Colon (tissue), 2 donors: ENCODE results near the gene TM6SF1.
"Not testable (repeated sequence)": the region's sequence is repeated elsewhere in the genome, so short reads cannot be mapped to it uniquely, and the experiment has no call there.

Experiments
- FAIRE-seq: peaks from 2 replicates; lab custom pipeline; 2012; peaks lifted over from hg19 to GRCh38; lab: Jason Lieb, UNC
- donor health status: control.
- donor health status: control.

TM6SF1 gene

GRCh38 chr15:83088876-83089275 is 18.6 kb upstream of the TM6SF1 start:
- FAIRE-seq: no peak

- no peak for FAIRE-seq
Measured at GRCh38 chr15:83090465-83090864, 17.0 kb upstream of the TM6SF1 start.

GRCh38 chr15:83091965-83092308 is 15.5 kb upstream of the TM6SF1 start:
- not testable (repeated sequence) for FAIRE-seq

- FAIRE-seq: no peak
Measured at GRCh38 chr15:83092309-83092976, 15.0 kb upstream of the TM6SF1 start.

GRCh38 chr15:83094583-83094982 is 12.9 kb upstream of the TM6SF1 start:
- FAIRE-seq: no peak

GRCh38 chr15:83098079-83098478 is 9.4 kb upstream of the TM6SF1 start:
- no peak for FAIRE-seq

- FAIRE-seq: no peak
Measured at GRCh38 chr15:83099290-83099689, 8.2 kb upstream of the TM6SF1 start.

- FAIRE-seq: no peak
Measured at GRCh38 chr15:83100097-83100646, 7.3 kb upstream of the TM6SF1 start.

- FAIRE-seq: no peak
Measured at GRCh38 chr15:83102346-83102745, 5.1 kb upstream of the TM6SF1 start.

GRCh38 chr15:83104141-83104540 is 3.3 kb upstream of the TM6SF1 start:
- FAIRE-seq: no peak

- FAIRE-seq: no peak
Measured at GRCh38 chr15:83105440-83105839, 2.0 kb upstream of the TM6SF1 start.

GRCh38 chr15:83107841-83108181 is 366 bp downstream of the TM6SF1 start:
- no peak for FAIRE-seq

GRCh38 chr15:83108266-83109219 is 1.1 kb downstream of the TM6SF1 start:
- no peak for FAIRE-seq

GRCh38 chr15:83109532-83109931 is 2.1 kb downstream of the TM6SF1 start:
- no peak for FAIRE-seq

- no peak for FAIRE-seq
Measured at GRCh38 chr15:83110381-83110780, 2.9 kb downstream of the TM6SF1 start.

GRCh38 chr15:83111149-83111548 is 3.7 kb downstream of the TM6SF1 start:
- FAIRE-seq: no peak

GRCh38 chr15:83112233-83112955 is 4.9 kb downstream of the TM6SF1 start:
- FAIRE-seq: no peak

GRCh38 chr15:83112956-83113299 is 5.5 kb downstream of the TM6SF1 start:
- no peak for FAIRE-seq

- FAIRE-seq: no peak
Measured at GRCh38 chr15:83113881-83114674, 6.6 kb downstream of the TM6SF1 start.

GRCh38 chr15:83114856-83115255 is 7.4 kb downstream of the TM6SF1 start:
- no peak for FAIRE-seq

GRCh38 chr15:83115410-83115809 is 8.0 kb downstream of the TM6SF1 start:
- FAIRE-seq: no peak
